Stimulated activated CD8-positive, alpha-beta memory T cell treated with anti-CD3 and anti-CD28 coated beads, Interleukin-4, amount 100 ng/mL, for 4 hours (primary cell): ENCODE measurements around the gene ZNF473.

Experiments used
- DNase-seq, 2 donors: peaks; one replicate each; pipeline ENCODE4 v3.0.0-alpha.2; 2020; ENCODE audit warnings: low read depth in 2 of 2, low spot score in 1 of 2

The ZNF473 gene

GRCh38 chr19:50003254-50003788, 22.5 kb upstream of the ZNF473 start:
- DNase-seq, result no peak

GRCh38 chr19:50003810-50004419, 21.9 kb upstream of the ZNF473 start:
- DNase-seq, result peak in 1 of 2 donors; percentile 21

- DNase-seq, result no peak
These were observed 20.4 kb upstream of the ZNF473 start for GRCh38 chr19:50005428-50005827.

GRCh38 chr19:50007170-50007569, 18.6 kb upstream of the ZNF473 start:
- DNase-seq, result no peak

- DNase-seq, result no peak
These were observed 17.9 kb upstream of the ZNF473 start for GRCh38 chr19:50007947-50008346.

GRCh38 chr19:50008532-50008931, 17.3 kb upstream of the ZNF473 start:
- DNase-seq, result no peak

GRCh38 chr19:50016225-50016807, 9.5 kb upstream of the ZNF473 start:
- no peak for DNase-seq

GRCh38 chr19:50020481-50020880, 5.3 kb upstream of the ZNF473 start:
- no peak for DNase-seq

GRCh38 chr19:50022823-50023222, 3.0 kb upstream of the ZNF473 start:
- no peak for DNase-seq

GRCh38 chr19:50024719-50025021, 1.1 kb upstream of the ZNF473 start:
- DNase-seq, result no peak

GRCh38 chr19:50025022-50025793, 597 bp upstream of the ZNF473 start, which contains the start of gene VRK3:
VRK3 (minus strand) TSS chr19:50025372; CDS start chr19:50016162, 9,210 bp downstream.
- DNase-seq, result peak; percentile 94 to 98

GRCh38 chr19:50026550-50026906, 723 bp downstream of the ZNF473 start:
- no peak for DNase-seq

- DNase-seq, result no peak
These were observed 4.4 kb downstream of the ZNF473 start for GRCh38 chr19:50030225-50030624.

GRCh38 chr19:50030937-50031336, 5.1 kb downstream of the ZNF473 start:
- DNase-seq, result no peak

- DNase-seq, result no peak
These were observed 11.1 kb downstream of the ZNF473 start for GRCh38 chr19:50036908-50037307.

- no peak for DNase-seq
These were observed 14.2 kb downstream of the ZNF473 start for GRCh38 chr19:50039968-50040367.

- DNase-seq, result no peak
These were observed 15.2 kb downstream of the ZNF473 start for GRCh38 chr19:50040967-50041366.

- no peak for DNase-seq
These were observed 16.7 kb downstream of the ZNF473 start for GRCh38 chr19:50042363-50043024.

GRCh38 chr19:50043967-50044366, 18.2 kb downstream of the ZNF473 start:
- DNase-seq, result no peak

GRCh38 chr19:50044922-50045321, 19.1 kb downstream of the ZNF473 start:
- DNase-seq, result no peak

GRCh38 chr19:50046649-50047503, 21.1 kb downstream of the ZNF473 start:
- DNase-seq, result peak in 1 of 2 donors; percentile 45
